ENCODE measurements around the gene TCF4.

DNA sequence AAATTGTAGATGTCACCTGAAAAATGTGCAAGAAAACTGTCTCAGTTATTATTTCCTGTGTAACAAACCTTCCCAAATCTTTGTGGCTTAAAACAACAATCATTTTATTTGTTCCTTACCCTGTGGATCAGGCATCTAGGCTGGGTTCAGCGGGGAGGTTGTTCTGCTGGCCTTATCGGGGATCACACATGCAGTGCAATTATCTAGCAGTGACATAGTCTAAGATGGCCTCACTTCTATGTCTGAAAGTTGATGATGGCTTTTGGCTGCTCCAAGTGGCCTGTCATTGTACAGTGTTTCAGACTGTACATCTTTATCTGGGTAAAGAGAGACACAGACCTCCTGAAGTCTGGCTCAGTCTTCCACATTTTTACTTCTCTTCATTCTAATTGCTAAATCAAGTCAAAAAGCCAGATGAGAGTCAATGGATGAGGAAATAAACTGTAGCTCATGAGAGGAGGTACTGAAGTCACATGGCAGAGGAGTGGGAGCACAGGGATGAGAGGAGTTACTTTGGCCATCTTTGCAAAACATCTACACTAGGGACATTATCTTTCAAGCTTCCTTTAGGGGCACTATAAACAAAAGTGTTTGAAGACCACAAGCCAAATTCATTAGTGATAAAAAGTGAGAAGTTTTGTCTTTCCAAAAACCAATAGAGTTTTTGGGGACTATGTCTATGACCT, 385.6 kb downstream of the TCF4 start:
- no peak for TF ChIP-seq POLR2AphosphoS5 (IDR thresholded peaks at IDR 0.05)
- TF ChIP-seq CTCF (IDR thresholded peaks at IDR 0.05): no peak
- no peak for TF ChIP-seq POLR2A (IDR thresholded peaks at IDR 0.05)

All from stomach (tissue), 4 donors.